ENCODE results near the gene RAB3GAP2.

Gene RAB3GAP2

DNA sequence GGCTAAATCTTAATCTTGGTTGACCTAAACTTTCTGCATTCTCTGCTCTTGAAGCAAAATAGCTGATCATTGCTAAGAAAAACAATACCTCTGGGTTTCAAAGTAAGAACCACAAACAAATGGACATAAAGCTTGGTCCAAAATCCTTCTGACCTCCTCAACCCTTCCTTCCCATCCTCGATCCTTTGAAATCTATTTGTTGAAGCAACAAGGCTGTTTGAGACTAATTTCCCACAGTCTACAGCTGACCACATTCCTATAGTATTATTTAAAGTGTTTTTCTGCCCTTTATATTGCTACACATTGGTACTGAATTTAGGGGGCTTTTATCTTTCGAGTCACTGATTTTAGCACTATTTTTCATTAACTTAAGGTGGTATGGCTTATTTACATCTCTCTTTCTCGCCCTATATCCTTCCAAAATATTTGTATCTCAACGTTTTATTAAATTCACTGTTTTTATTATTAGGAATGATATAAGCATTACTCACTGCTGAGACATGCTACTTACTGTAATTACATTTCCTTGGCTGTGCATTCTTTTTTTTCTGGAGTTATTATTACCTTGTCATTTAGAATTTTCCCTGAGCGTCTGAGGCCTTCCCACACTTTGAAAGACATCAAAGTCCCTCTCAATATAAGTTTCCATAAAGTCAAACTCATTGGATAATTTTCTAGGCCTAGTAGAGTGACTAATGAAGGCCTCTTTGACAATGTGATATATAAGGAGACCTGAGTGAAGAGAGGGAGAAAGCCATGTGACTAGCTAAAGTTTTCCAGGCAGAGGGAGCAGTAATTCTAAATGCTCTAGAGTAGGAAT lies 73.9 kb downstream of the RAB3GAP2 start:
- H3K27me3 ChIP-seq (ENCODE audit: control insufficient read depth, insufficient read depth, low read length), result no peaks in the 10 kb centered on the region
- H3K79me2 ChIP-seq, result no peaks in the 10 kb centered on the region
- no peaks in the 10 kb centered on the region for H3K36me3 ChIP-seq (ENCODE audit: control insufficient read depth, insufficient read depth, low read length)
- no peaks in the 10 kb centered on the region for H3K4me1 ChIP-seq
- no peak overlapping the region for H3K4me2 ChIP-seq (ENCODE audit: low read length)
- no peaks in the 10 kb centered on the region for H3K9me3 ChIP-seq (ENCODE audit: control insufficient read depth, low read length)
- no peak overlapping the region for H2AFZ ChIP-seq
- H3K27ac ChIP-seq, result no peak overlapping the region
- H3K4me3 ChIP-seq (ENCODE audit: low read depth, low read length), result no peak overlapping the region
- no peak for TF ChIP-seq CTCF (IDR thresholded peaks at IDR 0.05)
- no peak overlapping the region for H3K9ac ChIP-seq

GRCh38 chr1:220195701-220196100 lies 76.6 kb downstream of the RAB3GAP2 start:
- H3K27ac ChIP-seq, result no peak overlapping the region
- no peak overlapping the region for H3K4me2 ChIP-seq (ENCODE audit: low read length)
- no peaks in the 10 kb centered on the region for H3K36me3 ChIP-seq (ENCODE audit: control insufficient read depth, insufficient read depth, low read length)
- H2AFZ ChIP-seq, result no peak overlapping the region
- no peak overlapping the region for H3K9ac ChIP-seq
- H3K79me2 ChIP-seq, result no peaks in the 10 kb centered on the region
- no peaks in the 10 kb centered on the region for H3K9me3 ChIP-seq (ENCODE audit: control insufficient read depth, low read length)
- no peak for TF ChIP-seq CTCF (IDR thresholded peaks at IDR 0.05)
- H3K4me1 ChIP-seq, result no peaks in the 10 kb centered on the region
- H3K4me3 ChIP-seq (ENCODE audit: low read depth, low read length), result no peak overlapping the region
- H3K27me3 ChIP-seq (ENCODE audit: control insufficient read depth, insufficient read depth, low read length), result no peaks in the 10 kb centered on the region

GRCh38 chr1:220189750-220190347 lies 82.4 kb downstream of the RAB3GAP2 start:
- Histone ChIP-seq H3K4me1 (no peaks in the 10 kb centered on the region), H3K27ac (no peak overlapping the region), H3K4me3 (ENCODE audit: low read depth, low read length) (no peak overlapping the region), H3K9me3 (ENCODE audit: control insufficient read depth, low read length) (no peaks in the 10 kb centered on the region), H3K4me2 (ENCODE audit: low read length) (no peak overlapping the region), H3K79me2 (no peaks in the 10 kb centered on the region), H3K27me3 (ENCODE audit: control insufficient read depth, insufficient read depth, low read length) (no peaks in the 10 kb centered on the region), H3K9ac (no peak overlapping the region), H3K36me3 (ENCODE audit: control insufficient read depth, insufficient read depth, low read length) (no peaks in the 10 kb centered on the region), H2AFZ (no peak overlapping the region)
- no peak for TF ChIP-seq CTCF (IDR thresholded peaks at IDR 0.05)

- Histone ChIP-seq H3K4me3 (ENCODE audit: low read depth, low read length) (no peak overlapping the region), H3K9ac (no peak overlapping the region), H3K79me2 (no peaks in the 10 kb centered on the region), H3K9me3 (ENCODE audit: control insufficient read depth, low read length) (no peaks in the 10 kb centered on the region), H3K4me2 (ENCODE audit: low read length) (no peak overlapping the region), H3K4me1 (no peaks in the 10 kb centered on the region), H3K27ac (no peak overlapping the region), H2AFZ (no peak overlapping the region), H3K36me3 (ENCODE audit: control insufficient read depth, insufficient read depth, low read length) (no peaks in the 10 kb centered on the region), H3K27me3 (ENCODE audit: control insufficient read depth, insufficient read depth, low read length) (no peaks in the 10 kb centered on the region)
- TF ChIP-seq CTCF (IDR thresholded peaks at IDR 0.05), result no peak
These were observed 83.7 kb downstream of the RAB3GAP2 start for GRCh38 chr1:220188538-220188937.

Measured in parathyroid adenoma (tissue), 2 donors.